ENCODE data around the gene VTN. TPM values are rescaled to one million over a fixed set of nuclear protein-coding genes. Genes with fewer than 3 reads are reported as not detected.

The VTN gene
- polyA plus RNA-seq, 2 of the 4 experiments (the other 2 are of a cell fraction): 10.2 to 25.5 TPM

- no peak for TF ChIP-seq PBX3 (IDR thresholded peaks at IDR 0.05)
- no peak for TF ChIP-seq CHD2 (IDR thresholded peaks at IDR 0.05; ENCODE audit: low read length, partially characterized antibody)
- peak in 1 of 2 experiments; percentile 66; a peak in 3 of 5 replicates for TF ChIP-seq JUN (IDR thresholded peaks at IDR 0.05)
- no peak for TF ChIP-seq MAFK (IDR thresholded peaks at IDR 0.05; ENCODE audit: partially characterized antibody)
- TF ChIP-seq JUNB (IDR thresholded peaks at IDR 0.05): 0 out of 2 replicates have a peak, but pooled peaks have one; percentile 27
- TF ChIP-seq CBX2 (IDR thresholded peaks at IDR 0.05; ENCODE audit: borderline replicate concordance, low read depth): no peak
- no peak for TF ChIP-seq HMGXB4 (CRISPR knock-in tag; IDR thresholded peaks at IDR 0.05; ENCODE audit: borderline replicate concordance)
- no peak for TF ChIP-seq PHF8 (IDR thresholded peaks at IDR 0.05; ENCODE audit: borderline replicate concordance, low read depth)
- TF ChIP-seq E2F6 (IDR thresholded peaks at IDR 0.05; ENCODE audit: borderline replicate concordance, low read depth): no peak
- no peak for TF ChIP-seq HOXB13 (CRISPR knock-in tag; IDR thresholded peaks at IDR 0.05; ENCODE audit: low read depth)
- TF ChIP-seq NPAS2 (CRISPR knock-in tag; IDR thresholded peaks at IDR 0.05; ENCODE audit: borderline replicate concordance): no peak
- TF ChIP-seq REST (IDR thresholded peaks at IDR 0.05): no peak
- TF ChIP-seq EP300 (IDR thresholded peaks at IDR 0.05): peak in 1 of 2 experiments; percentile 67; a peak in 2 of 5 replicates
- no peak for TF ChIP-seq HEYL (CRISPR knock-in tag; IDR thresholded peaks at IDR 0.05)
- no peak for TF ChIP-seq ZFP36 (IDR thresholded peaks at IDR 0.05; ENCODE audit: borderline replicate concordance, partially characterized antibody)
- TF ChIP-seq MAZ (IDR thresholded peaks at IDR 0.05; ENCODE audit: borderline replicate concordance, low read depth, low read length): no peak
- no peak for TF ChIP-seq ESRRA (IDR thresholded peaks at IDR 0.05; ENCODE audit: borderline replicate concordance, low read length)
- no peak for TF ChIP-seq NR3C1 (IDR thresholded peaks at IDR 0.05)
- TF ChIP-seq BHLHE40 (IDR thresholded peaks at IDR 0.05; ENCODE audit: low read depth, low read length): no peak
- no peak for TF ChIP-seq CHD4 (IDR thresholded peaks at IDR 0.05; ENCODE audit: borderline replicate concordance)
- no peak for TF ChIP-seq CTCF (IDR thresholded peaks at IDR 0.05)
- no peak for TF ChIP-seq EHMT2 (IDR thresholded peaks at IDR 0.05; ENCODE audit: low read depth)
- TF ChIP-seq KDM5A (IDR thresholded peaks at IDR 0.05): no peak
- TF ChIP-seq ZC3H11A (IDR thresholded peaks at IDR 0.05): no peak
- TF ChIP-seq ZNF302 (CRISPR knock-in tag; IDR thresholded peaks at IDR 0.05): no peak
- TF ChIP-seq EHF (CRISPR knock-in tag; IDR thresholded peaks at IDR 0.05): no peak
- TF ChIP-seq FOSB (CRISPR knock-in tag; IDR thresholded peaks at IDR 0.05): no peak
- TF ChIP-seq CBX8 (IDR thresholded peaks at IDR 0.05): no peak
- no peak for TF ChIP-seq SREBF2 (IDR thresholded peaks at IDR 0.05)
- no peak for TF ChIP-seq RARB (CRISPR knock-in tag; IDR thresholded peaks at IDR 0.05)
- 0 out of 3 replicates have a peak, but pooled peaks have one; percentile 18 for TF ChIP-seq BCL3 (IDR thresholded peaks at IDR 0.05)
- no peak for TF ChIP-seq TP53 (CRISPR knock-in tag; IDR thresholded peaks at IDR 0.05)
These were observed 10.0 kb upstream of the VTN start (continued) for GRCh38 chr17:28379814-28380801.

Data from A549 (cell line).